ENCODE measurements around the gene NEUROG3.

NEUROG3 gene

DNA sequence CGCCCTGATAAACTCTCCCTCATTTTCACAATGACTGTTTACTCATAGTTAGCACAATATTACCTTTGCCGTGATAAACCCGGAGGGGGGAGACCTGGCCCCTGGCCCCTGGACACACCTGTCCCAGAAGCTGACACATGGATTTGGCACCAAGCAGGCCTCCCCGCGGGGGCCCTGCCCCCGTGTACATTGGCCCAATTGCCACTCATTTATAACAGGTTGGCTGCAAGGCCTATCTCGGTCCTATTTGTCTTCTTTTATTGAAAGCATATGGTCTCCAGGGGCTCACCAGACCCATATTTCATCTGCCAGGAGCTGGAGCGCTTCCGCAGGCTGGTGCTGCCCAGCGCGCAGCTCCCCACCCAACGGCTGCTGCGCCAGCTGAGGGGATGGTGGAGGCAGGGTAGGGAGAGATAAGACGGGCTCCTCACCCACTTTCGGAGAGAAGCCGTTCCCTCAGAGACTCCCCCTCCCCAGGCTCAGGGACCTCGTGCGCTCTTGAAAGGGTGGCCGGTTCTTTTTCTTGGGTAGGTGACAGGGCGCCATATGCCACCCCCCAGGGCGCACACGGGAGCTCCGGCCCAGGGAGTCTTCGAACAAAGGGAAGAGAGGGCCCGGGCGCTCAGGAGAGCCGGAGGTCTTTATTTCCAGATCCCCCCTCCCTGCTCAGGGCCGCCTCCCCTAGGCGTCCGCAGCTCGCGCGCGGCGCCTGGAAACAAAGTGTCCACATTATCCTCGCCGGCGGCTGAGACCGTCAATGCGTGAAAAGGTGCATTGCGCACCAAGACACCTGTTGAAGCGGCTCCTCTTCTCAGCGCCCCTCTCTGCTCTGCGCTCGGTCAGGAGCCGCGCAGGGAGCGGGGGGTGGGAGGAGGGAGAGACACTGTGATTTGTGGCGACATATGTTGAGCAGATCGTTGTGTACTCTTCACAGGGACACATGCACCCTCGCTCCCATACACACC, 4.3 kb upstream of the NEUROG3 start:
- no peak overlapping the region for H3K4me3 Mint-ChIP-seq
- H3K27me3 Mint-ChIP-seq, result peaks cover 74% of the 10 kb centered on the region
- H3K4me1 Mint-ChIP-seq, result peaks cover 19% of the 10 kb centered on the region
- DNase-seq (no peak), ATAC-seq (no peak)
- no peak overlapping the region for H3K27ac Mint-ChIP-seq
- no peaks in the 10 kb centered on the region for H3K9me3 Mint-ChIP-seq
- no peaks in the 10 kb centered on the region for H3K36me3 Mint-ChIP-seq (ENCODE audit: low read depth)

DNA sequence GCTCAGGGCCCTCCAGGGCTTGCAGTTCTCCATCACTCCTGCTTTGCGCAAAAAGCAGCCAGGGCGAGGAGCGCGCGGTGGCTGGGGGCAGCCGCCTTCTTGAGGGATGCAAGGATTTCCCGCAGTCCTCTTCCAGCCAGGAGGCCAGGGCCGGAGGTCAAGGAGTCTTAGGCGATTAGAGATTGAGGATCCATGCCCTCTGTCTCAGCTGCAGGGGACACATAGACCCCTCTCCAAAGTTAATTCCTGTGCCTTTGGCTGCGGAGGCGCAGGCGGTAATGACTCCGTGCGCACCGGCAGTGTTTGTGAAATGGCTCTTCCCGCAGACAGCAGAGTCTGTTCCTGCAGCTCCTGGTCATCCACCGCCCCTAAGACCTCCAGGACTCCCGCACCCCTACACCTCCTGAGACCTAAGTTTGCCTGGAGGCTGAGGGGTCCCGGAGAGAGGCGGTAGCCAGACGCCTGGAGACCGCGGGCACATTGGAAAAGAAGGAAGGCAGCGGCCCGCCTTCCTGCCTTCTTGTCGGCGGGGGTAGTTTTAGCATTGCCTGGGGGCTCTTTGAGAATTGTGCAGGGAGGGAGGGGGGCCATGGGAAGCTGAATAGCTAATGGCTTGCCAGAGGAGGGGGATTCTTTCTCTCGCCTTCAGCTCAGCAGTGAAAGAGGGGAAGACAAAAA, 3.3 kb upstream of the NEUROG3 start:
- Mint-ChIP-seq H3K4me3 (no peak overlapping the region), H3K36me3 (ENCODE audit: low read depth) (no peaks in the 10 kb centered on the region), H3K27ac (no peak overlapping the region), H3K27me3 (peaks cover 81% of the 10 kb centered on the region), H3K9me3 (no peaks in the 10 kb centered on the region), H3K4me1 (peaks cover 25% of the 10 kb centered on the region)
- DNase-seq (no peak), ATAC-seq (no peak)

DNA sequence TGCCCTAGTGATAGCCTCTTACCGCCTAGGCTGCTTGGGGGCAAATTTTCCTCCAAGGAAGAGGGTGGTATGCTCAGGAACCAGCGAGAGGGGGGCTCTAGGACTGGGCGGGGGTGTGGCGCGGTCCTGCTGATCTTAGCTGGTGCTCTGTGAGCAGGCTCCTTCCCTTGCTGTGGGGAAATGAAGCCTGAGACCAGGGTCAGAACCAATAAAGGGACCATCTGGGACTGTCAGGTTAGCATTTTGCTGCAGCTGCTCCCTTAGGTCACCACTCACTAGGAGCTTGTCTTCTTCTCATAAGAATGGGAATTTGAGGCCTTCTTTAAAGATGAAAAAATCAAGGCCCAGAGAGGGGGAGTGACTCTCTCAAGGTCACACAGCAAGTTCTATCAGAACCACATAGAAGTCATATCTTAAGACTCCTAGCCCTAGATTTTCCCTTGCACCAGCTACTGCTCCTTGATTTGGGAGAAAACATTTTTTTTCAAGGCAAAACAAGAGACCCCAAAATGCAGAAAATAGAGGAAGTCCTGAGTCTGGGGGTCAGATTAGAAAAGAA, 2.0 kb upstream of the NEUROG3 start:
- no peaks in the 10 kb centered on the region for H3K9me3 Mint-ChIP-seq
- ATAC-seq (no peak), DNase-seq (no peak)
- H3K4me3 Mint-ChIP-seq, result no peak overlapping the region
- no peaks in the 10 kb centered on the region for H3K36me3 Mint-ChIP-seq (ENCODE audit: low read depth)
- no peak overlapping the region for H3K27ac Mint-ChIP-seq
- H3K4me1 Mint-ChIP-seq, result peaks cover 28% of the 10 kb centered on the region
- peaks cover 84% of the 10 kb centered on the region for H3K27me3 Mint-ChIP-seq

GRCh38 chr10:69574571-69574978, 1.4 kb upstream of the NEUROG3 start:
- H3K36me3 Mint-ChIP-seq (ENCODE audit: low read depth), result no peaks in the 10 kb centered on the region
- peak overlapping the region; percentile 34 for H3K4me3 Mint-ChIP-seq
- DNase-seq, result no peak
- no peaks in the 10 kb centered on the region for H3K9me3 Mint-ChIP-seq
- H3K27ac Mint-ChIP-seq, result no peak overlapping the region
- ATAC-seq, result peak; percentile 37
- H3K4me1 Mint-ChIP-seq, result peaks cover 28% of the 10 kb centered on the region
- peaks cover 86% of the 10 kb centered on the region for H3K27me3 Mint-ChIP-seq

DNA sequence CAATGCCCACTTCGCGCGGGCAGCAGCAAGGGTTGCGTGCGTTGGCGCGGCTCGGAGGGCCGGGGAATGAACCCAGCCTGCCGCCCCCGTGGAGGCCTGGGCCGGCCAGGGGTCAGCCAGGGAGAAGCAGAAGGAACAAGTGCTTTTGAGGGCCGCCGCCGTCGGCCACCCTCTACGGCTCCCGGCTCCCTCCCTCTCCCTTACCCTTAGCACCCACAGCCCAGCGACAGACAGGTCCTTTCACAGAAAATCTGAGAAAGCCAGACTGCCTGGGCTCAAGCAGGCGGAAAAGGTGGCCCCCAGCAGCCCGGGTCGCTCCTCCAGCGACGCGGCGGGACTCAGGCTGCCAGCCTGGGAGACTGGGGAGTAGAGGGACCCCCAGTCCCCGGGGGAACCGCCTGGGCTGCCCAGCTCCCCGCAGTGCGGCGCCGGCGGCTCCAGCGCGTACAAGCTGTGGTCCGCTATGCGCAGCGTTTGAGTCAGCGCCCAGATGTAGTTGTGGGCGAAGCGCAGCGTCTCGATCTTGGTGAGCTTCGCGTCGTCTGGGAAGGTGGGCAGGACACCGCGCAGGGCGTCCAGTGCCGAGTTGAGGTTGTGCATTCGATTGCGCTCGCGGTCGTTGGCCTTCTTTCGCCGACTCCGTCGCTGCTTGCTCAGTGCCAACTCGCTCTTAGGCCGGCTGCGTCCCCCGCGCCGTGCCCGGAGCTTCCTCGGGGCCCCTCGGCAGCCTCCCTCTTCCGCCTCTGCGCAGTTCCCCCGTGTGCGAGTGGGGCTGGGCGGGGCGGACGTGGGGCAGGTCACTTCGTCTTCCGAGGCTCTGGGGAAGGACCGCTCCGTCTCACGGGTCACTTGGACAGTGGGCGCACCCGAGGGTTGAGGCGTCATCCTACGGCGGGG, 815 bp downstream of the NEUROG3 start:
- ATAC-seq (peak; percentile 70), DNase-seq (peak; percentile 48)
- Mint-ChIP-seq H3K4me3 (peak overlapping the region; percentile 67), H3K9me3 (no peaks in the 10 kb centered on the region), H3K27ac (no peak overlapping the region), H3K27me3 (peaks cover 84% of the 10 kb centered on the region), H3K4me1 (peaks cover 28% of the 10 kb centered on the region), H3K36me3 (ENCODE audit: low read depth) (no peaks in the 10 kb centered on the region)

DNA sequence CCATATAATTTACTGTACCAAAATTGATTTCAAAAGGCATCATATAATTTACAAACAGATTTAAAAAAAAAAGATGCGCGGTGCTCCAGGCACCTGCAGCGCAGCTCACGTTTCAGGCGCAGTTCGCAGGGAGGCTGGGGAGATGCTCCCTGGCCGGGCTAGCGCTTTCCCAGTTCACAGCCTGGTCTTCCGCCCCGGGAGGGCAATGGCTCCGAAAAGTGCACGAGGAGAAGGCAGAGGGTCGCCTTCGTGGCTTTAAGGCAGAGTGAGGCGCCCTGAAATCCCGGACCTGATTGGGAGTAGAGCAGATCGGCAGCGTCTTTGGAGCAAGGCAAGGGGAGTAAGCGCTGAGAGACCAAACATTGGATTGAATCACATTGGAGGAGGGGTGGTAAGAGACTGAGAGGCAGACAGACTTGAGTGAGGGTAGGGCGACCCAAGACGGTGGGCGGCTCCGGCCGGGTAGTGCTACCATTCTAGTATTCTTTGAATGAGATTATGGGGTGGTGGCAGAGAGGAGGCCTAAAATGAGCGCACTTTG, 1.5 kb downstream of the NEUROG3 start:
- Mint-ChIP-seq H3K4me1 (peaks cover 28% of the 10 kb centered on the region), H3K9me3 (no peaks in the 10 kb centered on the region), H3K27ac (no peak overlapping the region), H3K27me3 (peaks cover 82% of the 10 kb centered on the region), H3K4me3 (peak overlapping the region; percentile 61), H3K36me3 (ENCODE audit: low read depth) (no peaks in the 10 kb centered on the region)
- ATAC-seq, result no peak
- DNase-seq, result no peak

DNA sequence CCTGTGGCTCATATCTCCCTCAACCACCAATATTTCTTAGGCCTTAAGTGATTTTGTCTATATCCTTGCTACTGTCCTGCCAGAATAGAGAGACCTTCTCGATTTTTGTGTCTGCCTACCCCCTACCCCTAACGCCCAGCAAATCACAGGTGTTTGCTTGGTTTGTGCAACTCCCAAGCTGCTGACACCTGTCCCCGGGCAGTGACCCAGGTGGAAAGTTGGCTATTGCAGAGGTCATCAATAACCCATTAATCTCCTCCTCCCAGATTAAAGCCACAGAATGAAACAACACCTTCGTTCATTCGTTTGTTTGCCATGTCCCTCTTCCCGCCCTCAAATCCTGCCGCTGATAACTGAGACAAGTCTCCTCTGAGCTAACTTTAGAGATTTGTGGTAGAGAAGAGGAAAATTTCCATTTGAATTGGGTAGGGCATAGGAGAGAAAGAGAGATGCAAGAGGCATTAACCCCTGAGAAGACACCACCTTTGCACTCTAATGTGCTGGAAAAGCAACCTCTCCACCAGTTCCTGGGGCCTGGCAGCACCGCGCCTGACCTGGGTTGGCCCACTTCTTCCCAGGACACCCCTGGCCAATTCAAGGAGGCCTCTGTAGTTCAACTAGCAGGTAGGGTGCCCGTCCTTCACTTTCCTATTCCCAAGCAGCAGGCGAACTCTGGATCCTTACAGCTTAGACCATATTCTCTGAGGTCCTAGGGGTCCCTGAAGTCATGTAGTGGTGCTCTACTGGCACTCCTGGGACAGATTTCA, 3.0 kb downstream of the NEUROG3 start:
- H3K4me3 Mint-ChIP-seq, result no peak overlapping the region
- peaks cover 82% of the 10 kb centered on the region for H3K27me3 Mint-ChIP-seq
- H3K4me1 Mint-ChIP-seq, result peaks cover 28% of the 10 kb centered on the region
- H3K27ac Mint-ChIP-seq, result no peak overlapping the region
- H3K36me3 Mint-ChIP-seq (ENCODE audit: low read depth), result no peaks in the 10 kb centered on the region
- no peaks in the 10 kb centered on the region for H3K9me3 Mint-ChIP-seq
- no peak for ATAC-seq
- DNase-seq, result no peak

DNA sequence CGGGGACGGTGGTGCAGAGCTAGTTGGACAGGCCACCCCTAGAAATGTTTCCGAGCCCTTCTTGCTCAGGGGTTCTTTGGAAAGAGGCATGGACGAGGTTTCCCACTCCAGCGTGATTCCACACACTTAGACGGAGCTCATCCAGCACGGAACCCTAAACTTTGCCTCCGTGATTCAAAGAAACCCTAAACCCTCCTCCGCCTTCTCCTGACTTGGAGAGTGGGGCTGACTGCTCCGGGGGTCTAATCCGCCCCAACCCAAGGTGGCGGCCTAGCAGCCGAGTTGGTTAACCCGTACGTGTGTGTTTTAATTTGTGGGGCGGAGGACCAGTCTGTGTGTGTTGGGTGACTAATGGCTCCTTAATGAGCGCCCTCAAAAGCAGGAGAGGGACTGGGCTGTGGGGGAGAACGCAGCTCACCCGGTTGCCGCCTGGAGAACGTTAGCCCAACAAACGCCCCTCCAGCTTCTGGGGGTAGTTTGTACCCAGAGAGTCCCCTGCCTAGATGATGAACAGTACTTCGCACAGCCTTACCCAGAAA, 3.8 kb downstream of the NEUROG3 start:
- ATAC-seq, result no peak
- H3K27ac Mint-ChIP-seq, result no peak overlapping the region
- H3K4me1 Mint-ChIP-seq, result peaks cover 23% of the 10 kb centered on the region

GRCh38 chr10:69568472-69569395, 4.5 kb downstream of the NEUROG3 start:
- Mint-ChIP-seq H3K9me3 (no peaks in the 10 kb centered on the region), H3K27me3 (peaks cover 79% of the 10 kb centered on the region), H3K27ac (no peak overlapping the region), H3K36me3 (ENCODE audit: low read depth) (no peaks in the 10 kb centered on the region), H3K4me3 (no peak overlapping the region), H3K4me1 (peaks cover 16% of the 10 kb centered on the region)
- ATAC-seq (no peak), DNase-seq (no peak)

More for the DNA sequence above, 3.8 kb downstream of the NEUROG3 start:
- DNase-seq, result no peak
- H3K4me3 Mint-ChIP-seq, result no peak overlapping the region
- H3K27me3 Mint-ChIP-seq, result peaks cover 79% of the 10 kb centered on the region
- H3K36me3 Mint-ChIP-seq (ENCODE audit: low read depth), result no peaks in the 10 kb centered on the region
- no peaks in the 10 kb centered on the region for H3K9me3 Mint-ChIP-seq

GRCh38 chr10:69567920-69568319, 5.3 kb downstream of the NEUROG3 start:
- DNase-seq (peak; percentile 55), ATAC-seq (no peak)
- H3K9me3 Mint-ChIP-seq, result no peaks in the 10 kb centered on the region
- H3K36me3 Mint-ChIP-seq (ENCODE audit: low read depth), result no peaks in the 10 kb centered on the region
- H3K27ac Mint-ChIP-seq, result no peak overlapping the region
- H3K4me3 Mint-ChIP-seq, result no peak overlapping the region
- H3K4me1 Mint-ChIP-seq, result peaks cover 11% of the 10 kb centered on the region
- H3K27me3 Mint-ChIP-seq, result peaks cover 75% of the 10 kb centered on the region

DNA sequence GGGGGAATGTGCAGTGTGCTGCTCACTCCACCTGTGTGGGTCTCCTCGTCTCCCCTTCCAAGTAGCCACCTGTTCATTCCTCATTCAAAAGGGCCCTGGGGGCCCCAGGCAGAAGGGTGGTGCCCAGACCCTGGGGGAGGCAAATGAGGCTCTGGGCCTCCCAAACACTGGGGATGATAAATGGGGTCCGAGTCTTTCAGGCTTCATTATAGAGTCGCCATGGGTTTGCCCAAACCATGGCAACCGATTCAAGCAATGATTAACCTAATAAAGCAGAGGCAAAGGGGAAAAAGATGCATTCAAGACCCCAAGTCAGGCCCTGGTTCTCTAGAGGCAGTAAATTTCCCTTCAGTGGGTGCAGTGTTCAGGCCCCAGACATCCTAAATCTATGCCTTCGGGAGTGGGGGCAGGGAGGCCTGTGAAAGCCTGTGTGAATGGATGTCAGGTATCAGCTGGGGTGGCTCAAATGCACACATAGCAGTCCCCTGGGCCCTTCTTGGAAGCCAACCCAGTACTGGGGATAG, 10.4 kb downstream of the NEUROG3 start:
- DNase-seq (no peak), ATAC-seq (no peak)
- H3K36me3 Mint-ChIP-seq (ENCODE audit: low read depth), result no peaks in the 10 kb centered on the region
- H3K9me3 Mint-ChIP-seq, result no peaks in the 10 kb centered on the region
- peaks cover 9% of the 10 kb centered on the region for H3K4me1 Mint-ChIP-seq
- no peak overlapping the region for H3K27ac Mint-ChIP-seq
- peaks cover 32% of the 10 kb centered on the region for H3K27me3 Mint-ChIP-seq
- no peak overlapping the region for H3K4me3 Mint-ChIP-seq

- H3K27ac Mint-ChIP-seq, result no peak overlapping the region
- DNase-seq (no peak), ATAC-seq (no peak)
- H3K36me3 Mint-ChIP-seq (ENCODE audit: low read depth), result no peaks in the 10 kb centered on the region
- H3K9me3 Mint-ChIP-seq, result no peaks in the 10 kb centered on the region
- H3K27me3 Mint-ChIP-seq, result peaks cover 12% of the 10 kb centered on the region
- no peak overlapping the region for H3K4me3 Mint-ChIP-seq
- peaks cover 9% of the 10 kb centered on the region for H3K4me1 Mint-ChIP-seq
Measured at GRCh38 chr10:69559525-69559924, 13.7 kb downstream of the NEUROG3 start.

All from activated naive CD8-positive, alpha-beta T cell treated with anti-CD3 and anti-CD28 coated beads, Interleukin-2, amount 50 U/mL, for 24 hours (primary cell).